ENCODE measurements around the gene INSM1.
A peak's percentile ranks its signal among the peaks of the same experiment; 100 is the strongest.

INSM1 gene, protein sequence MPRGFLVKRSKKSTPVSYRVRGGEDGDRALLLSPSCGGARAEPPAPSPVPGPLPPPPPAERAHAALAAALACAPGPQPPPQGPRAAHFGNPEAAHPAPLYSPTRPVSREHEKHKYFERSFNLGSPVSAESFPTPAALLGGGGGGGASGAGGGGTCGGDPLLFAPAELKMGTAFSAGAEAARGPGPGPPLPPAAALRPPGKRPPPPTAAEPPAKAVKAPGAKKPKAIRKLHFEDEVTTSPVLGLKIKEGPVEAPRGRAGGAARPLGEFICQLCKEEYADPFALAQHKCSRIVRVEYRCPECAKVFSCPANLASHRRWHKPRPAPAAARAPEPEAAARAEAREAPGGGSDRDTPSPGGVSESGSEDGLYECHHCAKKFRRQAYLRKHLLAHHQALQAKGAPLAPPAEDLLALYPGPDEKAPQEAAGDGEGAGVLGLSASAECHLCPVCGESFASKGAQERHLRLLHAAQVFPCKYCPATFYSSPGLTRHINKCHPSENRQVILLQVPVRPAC

DNA sequence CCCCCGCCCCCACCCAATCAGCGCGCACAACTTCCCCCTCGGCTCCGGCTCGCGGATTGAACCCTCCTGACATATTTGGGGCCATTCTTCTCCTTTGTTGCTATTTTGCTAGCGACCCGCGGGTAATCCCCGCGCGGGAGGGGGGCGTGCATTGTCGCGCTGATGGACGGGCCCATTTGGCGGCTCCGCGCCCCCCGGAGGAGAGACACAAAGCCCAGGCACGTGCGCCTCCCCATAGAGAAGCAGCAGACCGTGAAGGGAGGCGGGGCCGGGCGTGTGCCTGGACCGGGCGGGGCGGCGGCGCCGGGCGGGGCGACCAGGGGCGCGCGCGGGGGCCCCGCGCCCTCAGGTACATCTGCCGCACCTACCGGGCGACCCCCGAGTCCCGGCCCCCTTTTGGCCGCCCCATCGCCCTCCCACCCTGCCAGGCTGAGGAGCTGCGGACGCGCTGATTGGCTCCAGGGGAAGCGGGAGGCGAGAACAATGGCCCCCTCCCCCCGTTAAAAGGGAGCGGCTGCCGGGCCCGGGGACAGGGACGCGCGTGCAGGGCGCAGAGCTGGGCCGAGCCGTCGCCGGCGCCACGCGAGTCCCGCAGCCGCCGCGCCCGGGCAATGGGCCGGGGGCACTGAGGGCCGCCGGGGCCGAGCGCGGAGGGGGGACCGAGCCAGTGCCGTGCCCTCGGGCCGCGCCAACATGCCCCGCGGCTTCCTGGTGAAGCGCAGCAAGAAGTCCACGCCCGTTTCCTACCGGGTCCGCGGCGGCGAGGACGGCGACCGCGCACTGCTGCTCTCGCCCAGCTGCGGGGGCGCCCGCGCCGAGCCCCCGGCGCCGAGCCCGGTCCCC lies at the start of gene INSM1:
INSM1 (plus strand) TSS at position 530 of the 843 bp plus-strand sequence; CDS start at position 694, 164 bp downstream.
- peak within 1 kb of the TSS; percentile 72 for H3K4me3 ChIP-seq

GRCh38 chr20:20318365-20319161 lies 49.3 kb upstream of the INSM1 start:
- peaks cover 11% of the 10 kb centered on the region for H3K9me3 ChIP-seq
- TF ChIP-seq Cebpa-rat (IDR thresholded peaks at IDR 0.05) = peak; percentile 86
- H4K20me1 ChIP-seq = no peaks in the 10 kb centered on the region
- peak overlapping the region; percentile 39; the same call in 1 of the 2 replicates for H3K9ac ChIP-seq
- no peaks in the 10 kb centered on the region for H3K36me3 ChIP-seq
- peak overlapping the region; percentile 71 for H3K4me2 ChIP-seq
- no peak overlapping the region for H3K4me3 ChIP-seq
- peak overlapping the region; percentile 78 for H3K27ac ChIP-seq
- H3K4me1 ChIP-seq = peaks cover 31% of the 10 kb centered on the region
- H3K27me3 ChIP-seq = no peaks in the 10 kb centered on the region

More for the DNA sequence above, at the start of gene INSM1:
- H4K20me1 ChIP-seq = peaks cover 93% of the 10 kb centered on the region
- peak within 1 kb of the TSS; percentile 99 for H3K4me2 ChIP-seq
- no peak within 1 kb of the TSS for H3K9ac ChIP-seq
- TF ChIP-seq Cebpa-rat (IDR thresholded peaks at IDR 0.05) = no peak
- no peaks in the 10 kb centered on the region for H3K36me3 ChIP-seq
- H3K27me3 ChIP-seq = peaks cover 100% of the 10 kb centered on the region
- peaks cover 32% of the 10 kb centered on the region; the same call in 1 of the 2 replicates for H3K4me1 ChIP-seq
- H3K9me3 ChIP-seq = peaks cover 12% of the 10 kb centered on the region; the same call in 1 of the 2 replicates
- H3K27ac ChIP-seq = no peak within 1 kb of the TSS

- Histone ChIP-seq H3K36me3 (no peaks in the 10 kb centered on the region), H3K9me3 (peaks cover 11% of the 10 kb centered on the region), H3K27ac (no peak overlapping the region), H3K9ac (no peak overlapping the region), H3K4me2 (no peak overlapping the region), H3K4me1 (peaks cover 31% of the 10 kb centered on the region), H3K27me3 (no peaks in the 10 kb centered on the region), H4K20me1 (no peaks in the 10 kb centered on the region), H3K4me3 (no peak overlapping the region)
- no peak for TF ChIP-seq Cebpa-rat (IDR thresholded peaks at IDR 0.05)
Observed at GRCh38 chr20:20321134-20321533, 46.8 kb upstream of the INSM1 start.

DNA sequence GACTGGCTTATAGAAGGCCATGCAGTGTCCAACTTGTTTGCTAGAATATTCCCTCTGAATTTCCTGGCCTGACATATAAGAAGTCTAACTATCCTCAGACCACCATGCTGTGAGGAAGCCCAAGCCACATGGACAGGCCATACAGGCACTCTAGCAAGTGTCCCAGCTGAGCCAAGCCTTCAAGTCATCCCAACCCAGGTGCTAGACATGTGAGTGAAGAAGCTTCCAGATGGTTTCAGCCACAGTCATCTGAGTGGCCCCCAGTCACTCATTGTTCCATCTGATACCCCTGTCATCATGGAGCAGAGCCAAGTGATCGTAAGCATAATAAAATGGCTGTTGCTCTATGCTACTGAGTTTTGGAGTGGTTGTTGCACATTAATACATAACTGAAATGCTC lies 46.0 kb upstream of the INSM1 start:
- H3K27me3 ChIP-seq = no peaks in the 10 kb centered on the region
- H3K36me3 ChIP-seq = no peaks in the 10 kb centered on the region
- no peak for TF ChIP-seq Cebpa-rat (IDR thresholded peaks at IDR 0.05)
- peaks cover 11% of the 10 kb centered on the region for H3K9me3 ChIP-seq
- no peak overlapping the region for H3K4me2 ChIP-seq
- peaks cover 29% of the 10 kb centered on the region for H3K4me1 ChIP-seq
- no peak overlapping the region for H3K4me3 ChIP-seq
- H3K9ac ChIP-seq = no peak overlapping the region
- H4K20me1 ChIP-seq = no peaks in the 10 kb centered on the region
- no peak overlapping the region for H3K27ac ChIP-seq

GRCh38 chr20:20322912-20323311 lies 45.0 kb upstream of the INSM1 start:
- no peak overlapping the region for H3K4me2 ChIP-seq

GRCh38 chr20:20327746-20328145 lies 40.2 kb upstream of the INSM1 start:
- H3K9ac ChIP-seq = no peak overlapping the region
- H3K4me2 ChIP-seq = no peak overlapping the region
- H3K27ac ChIP-seq = no peak overlapping the region
- no peaks in the 10 kb centered on the region for H3K27me3 ChIP-seq
- no peaks in the 10 kb centered on the region for H3K36me3 ChIP-seq
- no peaks in the 10 kb centered on the region for H3K9me3 ChIP-seq
- no peak overlapping the region for H3K4me3 ChIP-seq
- TF ChIP-seq Cebpa-rat (IDR thresholded peaks at IDR 0.05) = no peak
- H3K4me1 ChIP-seq = peaks cover 3% of the 10 kb centered on the region; the same call in 1 of the 2 replicates
- H4K20me1 ChIP-seq = no peaks in the 10 kb centered on the region

More at GRCh38 chr20:20322912-20323311, 45.0 kb upstream of the INSM1 start:
- H4K20me1 ChIP-seq = no peaks in the 10 kb centered on the region
- H3K27ac ChIP-seq = no peak overlapping the region
- no peak overlapping the region for H3K4me3 ChIP-seq
- no peaks in the 10 kb centered on the region for H3K36me3 ChIP-seq
- H3K9ac ChIP-seq = no peak overlapping the region
- H3K27me3 ChIP-seq = no peaks in the 10 kb centered on the region
- no peak for TF ChIP-seq Cebpa-rat (IDR thresholded peaks at IDR 0.05)
- H3K4me1 ChIP-seq = peaks cover 19% of the 10 kb centered on the region
- peaks cover 11% of the 10 kb centered on the region for H3K9me3 ChIP-seq

GRCh38 chr20:20329564-20329963 lies 38.3 kb upstream of the INSM1 start:
- Histone ChIP-seq H3K27ac (no peak overlapping the region), H3K4me1 (peaks cover 15% of the 10 kb centered on the region), H3K4me2 (no peak overlapping the region), H3K4me3 (no peak overlapping the region), H4K20me1 (no peaks in the 10 kb centered on the region), H3K9ac (no peak overlapping the region), H3K27me3 (no peaks in the 10 kb centered on the region), H3K9me3 (no peaks in the 10 kb centered on the region), H3K36me3 (no peaks in the 10 kb centered on the region)
- no peak for TF ChIP-seq Cebpa-rat (IDR thresholded peaks at IDR 0.05)

DNA sequence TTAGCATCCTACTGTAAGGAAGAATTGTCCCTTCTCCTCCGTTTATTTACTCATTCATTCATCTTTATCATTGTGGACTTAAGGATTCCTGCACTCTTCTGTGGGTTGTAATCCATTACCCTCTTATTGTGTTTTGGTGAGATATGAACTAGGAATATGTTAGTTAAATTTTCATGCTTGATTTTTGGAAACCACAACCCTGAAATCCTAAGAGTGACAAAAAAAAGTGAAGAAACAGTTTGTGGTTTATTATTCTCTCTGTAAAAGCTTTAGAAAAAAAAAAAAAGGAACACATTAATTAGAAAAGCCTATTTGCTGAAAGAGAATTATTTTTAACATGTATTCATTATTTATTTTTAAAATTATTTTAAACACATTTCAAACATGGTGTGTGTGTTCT lies 36.7 kb upstream of the INSM1 start:
- TF ChIP-seq Cebpa-rat (IDR thresholded peaks at IDR 0.05) = no peak
- H3K4me2 ChIP-seq = no peak overlapping the region
- no peak overlapping the region for H3K27ac ChIP-seq

DNA sequence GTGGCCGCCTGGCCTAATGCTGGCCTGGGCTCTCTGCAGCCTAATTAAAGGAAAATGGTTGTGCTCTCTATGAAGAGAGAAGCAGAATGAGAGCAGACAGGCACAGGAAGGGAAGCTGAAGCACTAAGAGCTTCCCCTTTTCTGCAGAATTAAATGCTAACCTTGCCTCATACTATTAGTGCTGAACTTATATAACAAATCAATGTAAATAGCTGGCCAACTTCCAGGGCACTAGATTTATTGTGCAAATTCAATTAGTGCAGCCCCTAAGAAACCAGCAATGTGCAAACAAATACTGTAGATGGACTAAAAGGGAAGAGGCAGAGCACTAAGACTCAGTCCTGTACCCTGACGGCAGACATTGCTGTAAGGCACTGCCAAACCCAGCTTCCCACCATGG lies 36.1 kb upstream of the INSM1 start:
- no peak overlapping the region for H3K27ac ChIP-seq
- no peaks in the 10 kb centered on the region for H3K27me3 ChIP-seq
- H3K4me1 ChIP-seq = peaks cover 20% of the 10 kb centered on the region
- H3K4me3 ChIP-seq = no peak overlapping the region
- H3K9ac ChIP-seq = no peak overlapping the region
- H3K9me3 ChIP-seq = peaks cover 5% of the 10 kb centered on the region; the same call in 1 of the 2 replicates
- TF ChIP-seq Cebpa-rat (IDR thresholded peaks at IDR 0.05) = no peak
- H4K20me1 ChIP-seq = no peaks in the 10 kb centered on the region
- peak overlapping the region; percentile 8; the same call in 1 of the 2 replicates for H3K4me2 ChIP-seq
- H3K36me3 ChIP-seq = no peaks in the 10 kb centered on the region

More for the DNA sequence above, 36.7 kb upstream of the INSM1 start:
- Histone ChIP-seq H3K4me3 (no peak overlapping the region), H3K36me3 (no peaks in the 10 kb centered on the region), H3K9me3 (peaks cover 4% of the 10 kb centered on the region; the same call in 1 of the 2 replicates), H4K20me1 (no peaks in the 10 kb centered on the region), H3K9ac (no peak overlapping the region), H3K27me3 (no peaks in the 10 kb centered on the region), H3K4me1 (peaks cover 20% of the 10 kb centered on the region)
